ENCODE data around the gene GDPD1. TPM values are rescaled to one million over a fixed set of nuclear protein-coding genes. Genes with fewer than 3 reads are reported as not detected.
A peak's percentile ranks its signal among the peaks of the same experiment; 100 is the strongest.

Gene GDPD1
- 1 to 10 TPM; 1.3 to 4.8 (median 2.0) TPM for total RNA-seq
- polyA plus RNA-seq: 1 to 10 TPM in 1 of 2 donors, under 1 TPM in 1; 0.95 to 1.0 TPM
- long read RNA-seq, donor 1: 0 reads
- long read RNA-seq, donor 2: 0 reads
- long read RNA-seq, donor 3: 0 reads

GRCh38 chr17:59220328-59221158 lies at the start of gene GDPD1:
GDPD1 (plus strand) TSS chr17:59220511; CDS start chr17:59220610, 99 bp downstream.
- 0% methylated on average over 60 of the region's 60 CpGs for WGBS, 2 donors
- peak; percentile 35 to 84 (median 70) for TF ChIP-seq CTCF (IDR thresholded peaks at IDR 0.05)

GRCh38 chr17:59172436-59173004 lies 47.8 kb upstream of the GDPD1 start:
- no peak overlapping the region for H3K4me3 ChIP-seq
- intact Hi-C loops (cut with DNase I): no loop called here
- H3K27ac ChIP-seq: no peak overlapping the region
- WGBS, 2 donors: 97% methylated on average over 29 to 33 of the region's 33 CpGs
- no peaks in the 10 kb centered on the region for H3K9me3 ChIP-seq
- H3K27me3 ChIP-seq: no peaks in the 10 kb centered on the region
- no peak for TF ChIP-seq CTCF (IDR thresholded peaks at IDR 0.05)
- DNase-seq (no peak), ATAC-seq (no peak)
- peaks cover 0 to 3% (median 0%) of the 10 kb centered on the region in 9 donors for H3K4me1 ChIP-seq
- peaks cover 0 to 52% (median 0%) of the 10 kb centered on the region in 9 donors for H3K36me3 ChIP-seq

More at GRCh38 chr17:59220328-59221158, at the start of gene GDPD1:
- no peaks in the 10 kb centered on the region for H3K9me3 ChIP-seq
- H3K4me3 ChIP-seq: peak within 1 kb of the TSS; percentile 52 to 99 (median 78)
- ATAC-seq (peak; percentile 97 to 99 (median 99)), DNase-seq (peak; percentile 92 to 98)
- no peaks in the 10 kb centered on the region for H3K27me3 ChIP-seq
- H3K36me3 ChIP-seq: peaks cover 0 to 3% (median 0%) of the 10 kb centered on the region in 9 donors
- intact Hi-C loops (cut with DNase I): no loop called here
- peak within 1 kb of the TSS in 9 of 10 donors; percentile 43 to 86 (median 63) for H3K27ac ChIP-seq
- H3K4me1 ChIP-seq: peaks cover 0 to 16% (median 10%) of the 10 kb centered on the region in 9 donors

- intact Hi-C loops (cut with DNase I): no loop called here
- no peaks in the 10 kb centered on the region for H3K4me1 ChIP-seq
Observed at GRCh38 chr17:59174671-59175070, 45.6 kb upstream of the GDPD1 start.

More at GRCh38 chr17:59174671-59175070, 45.6 kb upstream of the GDPD1 start:
- Histone ChIP-seq H3K36me3 (peaks cover 0 to 48% (median 0%) of the 10 kb centered on the region in 9 donors), H3K27ac (no peak overlapping the region), H3K9me3 (no peaks in the 10 kb centered on the region), H3K4me3 (no peak overlapping the region), H3K27me3 (no peaks in the 10 kb centered on the region)
- 97 to 98% methylated on average over 11 of the region's 11 CpGs for WGBS, 2 donors
- TF ChIP-seq CTCF (IDR thresholded peaks at IDR 0.05): no peak
- no peak for ATAC-seq
- DNase-seq: no peak
